Measurements from ENCODE around the gene RNF220. TPM values are rescaled to one million over a fixed set of nuclear protein-coding genes. Genes with fewer than 3 reads are reported as not detected.

RNF220 gene
- total RNA-seq, 1 donor from 2014 or later = 74.3 TPM

- no peak for DNase-seq (ENCODE audit: extremely low read depth, low read depth, low spot score)
These were observed 1.8 kb downstream of the RNF220 start for GRCh38 chr1:44406737-44407429.

DNA sequence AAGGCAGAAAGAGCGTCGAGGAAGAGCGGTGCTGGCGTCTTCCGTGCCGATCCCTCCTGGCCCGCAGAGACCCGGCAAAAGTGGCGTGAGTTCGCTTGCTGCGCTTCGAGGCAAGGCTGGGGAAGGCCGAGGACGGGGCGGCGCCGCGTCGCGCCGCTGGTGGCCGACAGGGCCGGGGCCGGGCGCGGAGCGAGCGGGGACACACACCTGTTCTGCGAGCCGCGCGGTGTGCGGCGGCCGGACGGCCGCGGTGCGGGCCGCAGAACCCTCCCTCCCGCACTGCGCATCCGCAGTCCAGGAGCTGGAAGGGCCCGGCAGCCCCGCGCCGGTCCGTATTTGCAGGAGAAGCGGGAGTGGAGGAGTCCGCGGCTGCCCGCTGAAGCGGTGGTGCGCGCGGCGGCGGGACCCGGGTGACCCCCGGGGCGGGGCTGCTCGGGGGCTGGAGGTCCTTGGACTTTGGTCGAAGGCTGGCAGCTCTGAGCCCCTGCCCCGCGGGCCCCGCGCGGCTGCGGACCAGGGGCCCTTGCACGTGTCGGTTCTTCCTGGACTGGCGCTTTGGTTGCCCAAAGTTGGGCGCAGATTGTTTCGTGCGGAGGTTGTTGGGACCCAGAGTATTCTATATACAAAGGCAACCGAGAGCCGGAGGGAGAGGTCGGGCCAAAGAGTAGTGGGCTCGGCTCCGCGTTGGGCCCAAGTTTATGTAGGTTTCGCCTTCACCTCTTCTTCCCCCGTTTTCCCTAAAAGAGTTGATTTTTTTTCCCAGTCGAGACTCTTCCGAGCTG, 2.6 kb downstream of the RNF220 start:
- DNase-seq (ENCODE audit: extremely low read depth, low read depth, low spot score) = no peak

DNA sequence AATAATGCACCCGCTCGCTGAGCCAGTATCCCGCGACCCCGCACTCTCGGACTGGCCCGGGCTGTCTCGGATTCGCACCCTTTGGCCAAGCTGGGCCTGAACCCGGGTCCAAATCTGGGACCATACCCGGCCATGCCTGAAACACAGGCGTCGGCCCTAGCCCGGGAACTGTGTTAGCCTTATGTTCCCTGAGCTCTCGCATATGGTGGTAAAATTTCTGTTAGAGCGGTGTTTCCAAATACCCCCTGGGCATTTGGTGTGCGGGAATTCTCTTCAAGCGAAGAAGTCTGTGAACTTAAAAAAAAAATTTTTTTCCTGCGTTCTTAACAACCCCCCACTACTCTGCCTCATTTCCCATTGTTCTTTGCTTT, 3.1 kb downstream of the RNF220 start:
- DNase-seq (ENCODE audit: extremely low read depth, low read depth, low spot score) = no peak

DNA sequence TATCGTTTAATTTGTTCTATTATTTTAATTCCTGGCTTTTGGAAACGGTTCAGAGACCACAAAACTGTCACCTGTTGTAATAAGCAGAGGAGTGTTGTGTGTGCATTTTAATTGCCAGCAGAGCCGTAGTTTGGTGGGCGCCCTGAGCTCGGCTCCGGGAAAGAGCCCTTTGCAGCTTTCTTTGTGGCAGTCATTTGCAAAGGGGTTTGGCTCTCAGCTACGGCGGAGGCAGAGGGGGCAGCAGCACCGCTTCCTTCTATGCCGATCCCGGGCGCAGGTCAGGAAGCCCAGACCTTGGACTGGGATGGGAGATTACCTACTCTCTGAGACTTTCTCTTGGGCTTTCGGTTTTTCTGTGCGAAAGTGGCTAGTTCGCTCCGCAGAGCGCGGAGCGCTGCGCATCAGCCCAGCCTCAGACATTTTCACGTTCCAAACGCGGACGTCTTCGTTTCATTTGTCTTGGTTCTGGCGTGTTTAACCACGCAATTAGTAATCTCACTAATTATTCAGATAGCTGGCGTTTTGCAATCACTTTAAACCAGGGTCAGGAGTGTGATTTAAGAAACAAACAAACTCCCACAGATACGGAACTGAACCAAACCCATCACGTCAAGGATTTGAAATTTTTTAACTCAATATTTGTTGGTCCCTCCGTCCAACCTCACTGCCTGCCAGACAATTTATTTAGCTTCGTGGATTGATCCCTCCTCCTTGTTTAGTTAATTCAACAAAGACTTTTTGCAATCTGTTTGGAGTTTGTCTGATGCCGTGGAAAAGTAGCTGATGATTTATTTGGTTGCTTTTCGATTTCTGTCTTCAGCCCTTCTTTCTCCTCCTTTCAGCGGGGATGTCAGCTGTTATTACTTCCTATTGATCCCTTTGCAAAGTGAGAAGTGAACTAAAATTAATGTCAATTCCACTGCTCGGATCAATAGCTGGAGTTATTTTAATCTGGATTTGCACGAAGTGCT, 3.9 kb downstream of the RNF220 start:
- DNase-seq (ENCODE audit: extremely low read depth, low read depth, low spot score) = no peak

DNA sequence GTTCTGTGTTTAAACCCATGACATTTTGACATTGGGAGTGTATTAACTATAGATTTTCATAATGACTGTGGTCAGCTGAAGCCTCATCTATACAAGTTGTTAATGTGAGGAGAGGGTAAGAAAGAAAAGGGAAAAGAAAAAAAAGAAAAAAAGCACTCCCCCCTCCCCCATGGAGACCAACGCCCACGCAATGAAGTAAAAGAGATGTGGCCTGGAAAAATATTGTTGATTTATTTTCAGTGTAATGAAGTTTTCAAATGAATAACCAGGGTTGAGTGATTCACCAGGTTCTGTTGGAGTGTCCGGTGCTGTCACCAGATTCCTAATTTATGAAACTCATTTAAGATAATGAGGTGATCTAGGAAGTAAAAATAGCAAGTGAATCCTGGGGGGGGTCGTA, 4.7 kb downstream of the RNF220 start:
- no peak for DNase-seq (ENCODE audit: extremely low read depth, low read depth, low spot score)

DNA sequence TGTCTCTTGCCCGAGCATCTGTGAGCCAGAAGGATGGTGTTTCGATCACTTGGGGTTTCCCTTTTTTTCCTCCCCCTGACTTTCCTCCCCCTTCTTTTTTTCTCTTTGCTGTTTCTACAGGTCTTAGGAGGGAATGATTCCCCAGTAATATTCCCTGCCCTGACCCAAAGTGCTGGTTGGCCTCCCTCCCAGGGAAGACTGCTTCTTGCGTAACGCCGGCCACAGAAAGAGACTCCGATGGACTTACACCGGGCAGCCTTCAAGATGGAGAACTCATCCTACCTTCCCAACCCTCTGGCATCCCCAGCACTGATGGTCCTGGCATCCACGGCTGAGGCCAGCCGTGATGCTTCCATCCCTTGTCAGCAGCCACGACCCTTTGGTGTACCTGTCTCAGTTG, 6.8 kb downstream of the RNF220 start:
- DNase-seq (ENCODE audit: extremely low read depth, low read depth, low spot score) = no peak

DNA sequence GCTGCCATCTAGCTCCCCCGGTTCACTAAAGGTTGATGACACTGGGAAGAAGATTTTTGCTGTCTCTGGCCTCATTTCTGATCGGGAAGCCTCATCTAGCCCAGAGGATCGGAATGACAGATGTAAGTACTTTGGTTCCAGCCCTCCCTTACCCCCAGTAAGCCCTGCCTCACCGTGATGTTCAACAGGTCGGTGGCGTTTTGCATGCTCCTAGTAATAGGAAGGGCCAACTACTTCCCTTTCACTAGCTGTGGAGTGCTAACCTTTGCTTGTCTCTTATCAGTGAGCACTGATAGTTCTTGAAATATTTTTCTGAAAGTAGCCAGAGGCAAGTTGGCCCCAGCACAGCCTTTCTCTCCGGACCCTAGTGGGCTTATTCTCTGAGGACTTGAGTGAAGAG, 7.5 kb downstream of the RNF220 start:
- no peak for DNase-seq (ENCODE audit: extremely low read depth, low read depth, low spot score)

DNA sequence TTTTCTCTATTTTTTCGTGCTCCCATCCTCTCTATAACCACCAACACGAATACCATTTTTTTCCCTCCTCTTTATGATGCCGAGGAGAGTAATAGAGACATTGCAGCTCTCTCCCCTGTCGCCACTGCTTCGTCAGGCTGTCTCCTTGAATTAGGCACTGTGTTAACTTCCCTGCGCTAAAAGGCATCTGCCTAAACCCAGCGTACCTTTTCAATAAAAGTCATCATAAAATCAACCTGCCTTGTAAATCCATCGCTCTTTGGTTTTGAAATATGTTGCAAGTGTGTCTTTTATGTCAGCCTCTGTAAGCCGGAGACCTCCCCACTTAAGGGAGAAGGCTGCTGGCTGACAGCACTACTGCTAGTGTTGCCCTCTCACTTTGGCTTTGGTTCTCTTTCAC, 8.7 kb downstream of the RNF220 start:
- no peak for DNase-seq (ENCODE audit: extremely low read depth, low read depth, low spot score)

- DNase-seq (ENCODE audit: extremely low read depth, low read depth, low spot score) = no peak
These were observed 10.0 kb downstream of the RNF220 start for GRCh38 chr1:44415013-44415412.

- DNase-seq (ENCODE audit: extremely low read depth, low read depth, low spot score) = no peak
These were observed 11.4 kb downstream of the RNF220 start for GRCh38 chr1:44416408-44416807.

DNA sequence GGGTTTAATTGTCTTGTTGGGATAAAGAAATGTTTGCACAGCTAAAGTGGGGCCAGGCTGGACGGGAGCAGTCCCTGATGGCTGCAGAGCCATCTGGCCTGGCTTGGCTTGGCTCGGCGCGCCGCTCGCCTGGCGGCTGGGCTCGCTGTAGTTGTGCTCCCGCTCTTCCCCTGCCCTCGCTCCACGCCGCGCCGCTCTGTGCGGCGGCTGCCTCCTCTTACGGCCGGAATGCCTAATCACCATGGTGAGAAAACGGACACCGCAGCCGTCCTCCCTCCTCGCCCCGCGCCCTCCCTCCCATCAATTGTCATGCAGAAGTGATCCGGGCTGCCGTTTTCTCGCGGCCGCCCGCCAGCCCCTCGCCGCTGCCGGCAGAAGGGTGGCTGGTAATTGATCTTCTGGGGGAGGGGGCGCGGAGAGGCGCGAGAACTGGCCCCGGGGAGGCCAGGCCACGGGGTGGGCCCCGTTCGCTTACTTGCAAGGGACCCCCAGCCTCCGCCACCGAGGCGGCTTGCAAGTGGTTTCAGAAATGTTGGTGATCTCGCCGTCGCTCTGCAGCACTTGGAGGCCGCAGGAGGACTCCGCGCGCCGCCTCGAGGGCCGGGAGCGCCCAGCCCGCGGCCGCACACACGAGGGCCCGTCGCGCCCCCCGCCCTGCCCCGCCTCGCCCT, 12.4 kb downstream of the RNF220 start:
- DNase-seq (ENCODE audit: extremely low read depth, low read depth, low spot score) = no peak

DNA sequence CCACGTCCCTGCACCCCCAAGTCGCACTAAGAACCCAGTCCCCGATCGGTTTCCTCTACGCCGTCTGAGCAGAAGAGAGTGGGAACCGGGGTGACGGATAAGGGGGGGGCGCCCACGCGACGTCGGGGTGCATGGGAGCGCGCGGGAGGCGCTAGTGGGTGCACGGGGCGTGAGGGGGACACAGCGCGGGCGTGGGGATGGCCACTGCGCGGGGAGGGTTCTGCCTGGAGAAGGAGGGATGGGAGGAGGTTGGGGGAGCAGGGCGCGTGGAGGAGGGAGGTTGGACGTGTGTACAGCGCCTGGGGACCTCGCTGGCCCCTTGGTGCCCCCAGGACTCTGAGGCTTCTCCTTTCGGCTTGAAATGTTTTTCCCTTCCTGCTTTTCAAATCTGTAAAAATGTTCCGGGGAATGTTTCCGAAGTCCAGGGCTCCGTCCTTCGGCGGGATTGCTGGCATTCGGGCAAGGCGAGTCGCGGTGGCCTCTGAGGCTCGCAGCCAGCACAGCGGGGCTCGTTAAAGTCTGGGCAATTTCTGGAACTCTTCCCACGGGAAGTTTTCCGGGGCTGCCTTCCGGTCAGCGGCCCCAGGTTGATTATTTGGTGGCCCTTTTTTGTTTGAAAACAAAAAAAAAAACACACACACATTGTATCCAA, 13.1 kb downstream of the RNF220 start:
- no peak for DNase-seq (ENCODE audit: extremely low read depth, low read depth, low spot score)

GRCh38 chr1:44419901-44420300, 14.8 kb downstream of the RNF220 start:
- DNase-seq (ENCODE audit: extremely low read depth, low read depth, low spot score) = no peak

DNA sequence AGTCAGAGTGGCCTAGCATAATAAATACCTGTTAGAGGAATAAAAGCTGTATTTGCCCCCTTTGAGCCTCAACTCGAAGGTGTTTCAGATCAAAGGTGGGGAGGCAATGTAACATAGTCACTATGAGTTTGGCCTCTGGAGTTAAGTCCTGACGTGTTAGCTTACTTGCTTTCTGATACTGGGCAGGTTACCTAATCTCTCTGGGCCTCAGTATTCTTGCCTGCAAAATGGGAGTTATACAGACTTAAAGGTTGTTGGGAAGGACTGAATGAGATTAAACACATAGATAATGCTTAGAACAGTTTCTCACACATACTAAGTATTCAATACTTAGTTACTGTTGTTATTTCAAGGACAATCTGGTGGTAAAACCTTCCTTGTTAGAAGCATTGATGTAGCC, 15.5 kb downstream of the RNF220 start:
- no peak for DNase-seq (ENCODE audit: extremely low read depth, low read depth, low spot score)

GRCh38 chr1:44421446-44421884, 16.4 kb downstream of the RNF220 start:
- no peak for DNase-seq (ENCODE audit: extremely low read depth, low read depth, low spot score)

- DNase-seq (ENCODE audit: extremely low read depth, low read depth, low spot score) = no peak
These were observed 17.1 kb downstream of the RNF220 start for GRCh38 chr1:44422161-44422560.

DNA sequence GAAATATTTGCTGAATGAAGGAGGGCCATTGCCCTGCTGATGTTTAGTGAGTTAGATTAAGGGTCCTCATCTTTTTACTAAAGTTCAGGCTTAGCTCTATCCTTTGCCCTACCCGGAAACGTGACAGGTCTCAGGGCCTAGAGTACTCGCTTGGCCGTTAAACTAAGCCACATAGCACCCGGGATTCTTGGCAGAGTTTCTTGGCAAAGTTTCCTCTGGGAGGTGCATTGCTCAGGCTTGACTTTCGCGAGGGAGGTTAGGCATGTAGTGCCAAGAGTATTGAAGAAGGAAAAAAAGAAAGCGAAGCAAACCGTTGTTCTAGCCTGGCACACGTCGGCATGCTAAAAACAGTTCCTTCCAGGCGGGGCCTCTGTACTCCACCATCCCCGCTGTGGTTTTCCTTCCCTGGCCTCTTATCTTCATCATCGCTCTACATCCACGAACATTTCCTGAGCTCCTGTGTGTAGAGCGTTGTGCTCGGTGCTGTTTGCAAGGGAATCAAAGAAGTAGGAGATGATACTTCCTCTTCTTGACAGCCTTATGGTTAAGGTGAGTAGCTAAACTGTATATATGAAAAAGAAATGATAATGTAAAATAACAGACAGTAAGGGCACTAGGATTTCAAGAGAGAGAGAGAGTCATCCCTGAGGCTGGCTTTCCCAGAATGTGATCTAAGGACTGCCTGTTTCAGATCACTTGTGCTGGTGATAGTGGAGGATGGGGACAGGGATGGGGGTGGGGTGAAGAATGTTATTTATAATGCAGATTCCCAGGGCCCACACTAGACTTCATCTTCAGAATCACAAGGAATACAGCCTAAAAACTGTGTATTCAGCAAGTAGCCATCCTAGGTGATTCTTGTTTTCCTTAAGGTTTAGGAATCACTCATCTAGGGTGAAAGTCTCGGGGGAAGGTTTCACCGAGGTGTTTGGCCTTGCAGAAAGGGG, 18.8 kb downstream of the RNF220 start:
- DNase-seq (ENCODE audit: extremely low read depth, low read depth, low spot score) = no peak

- DNase-seq (ENCODE audit: extremely low read depth, low read depth, low spot score) = no peak
These were observed 19.7 kb downstream of the RNF220 start for GRCh38 chr1:44424747-44425146.

Data from glomerular endothelial cell (primary cell).